ENCODE results near the gene YIPF2. TPM values are rescaled to one million over a fixed set of nuclear protein-coding genes. Genes with fewer than 3 reads are reported as not detected.
"Not testable (repeated sequence)": the region's sequence is repeated elsewhere in the genome, so short reads cannot be mapped to it uniquely, and the experiment has no call there.

Gene YIPF2
- 82.8 and 99.4 TPM in 2 replicates for total RNA-seq (2014; rRNA removed; shearing (Covaris generic))

DNA sequence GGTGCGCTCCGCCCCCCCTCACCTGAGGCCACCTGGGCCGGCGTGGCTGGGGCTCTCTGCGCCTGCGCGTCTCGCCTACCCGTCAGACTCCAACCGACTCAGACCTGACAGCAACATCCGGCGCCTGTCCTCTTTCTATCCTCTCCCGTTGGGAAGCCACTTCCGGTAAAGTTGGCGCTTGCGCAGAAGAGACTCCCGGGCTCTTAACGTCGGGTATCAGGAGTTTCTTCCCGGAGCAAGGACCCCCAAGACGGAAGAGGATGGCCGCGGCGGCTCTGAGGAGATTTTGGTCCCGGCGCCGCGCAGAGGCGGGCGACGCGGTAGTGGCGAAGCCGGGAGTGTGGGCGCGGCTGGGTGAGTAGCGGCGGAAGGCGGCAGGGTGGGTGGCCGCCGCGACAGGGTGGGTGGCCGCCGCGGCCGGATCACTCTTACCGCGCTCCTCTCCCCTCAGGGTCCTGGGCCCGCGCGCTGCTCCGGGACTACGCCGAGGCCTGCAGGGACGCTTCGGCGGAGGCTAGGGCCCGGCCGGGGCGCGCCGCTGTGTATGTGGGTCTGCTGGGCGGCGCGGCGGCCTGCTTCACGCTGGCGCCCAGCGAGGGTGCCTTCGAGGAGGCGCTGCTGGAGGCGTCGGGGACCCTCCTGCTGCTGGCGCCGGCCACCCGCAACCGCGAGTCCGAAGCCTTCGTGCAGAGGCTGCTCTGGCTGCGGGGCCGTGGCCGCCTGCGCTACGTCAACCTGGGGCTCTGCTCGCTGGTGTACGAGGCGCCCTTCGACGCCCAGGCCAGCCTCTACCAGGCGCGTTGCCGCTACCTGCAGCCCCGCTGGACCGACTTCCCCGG, at the start of gene YIPF2, which contains the start of gene TIMM29:
TSS of gene YIPF2 (minus strand) at position 77 of the 839 bp plus-strand sequence. CDS start 229 bp downstream, outside the sequence.
TSS of gene TIMM29 (plus strand) at position 249 of the 839 bp plus-strand sequence. CDS start at position 261, 12 bp downstream.
- peak; percentile 98 for DNase-seq (ENCODE audit: low read depth)

DNA sequence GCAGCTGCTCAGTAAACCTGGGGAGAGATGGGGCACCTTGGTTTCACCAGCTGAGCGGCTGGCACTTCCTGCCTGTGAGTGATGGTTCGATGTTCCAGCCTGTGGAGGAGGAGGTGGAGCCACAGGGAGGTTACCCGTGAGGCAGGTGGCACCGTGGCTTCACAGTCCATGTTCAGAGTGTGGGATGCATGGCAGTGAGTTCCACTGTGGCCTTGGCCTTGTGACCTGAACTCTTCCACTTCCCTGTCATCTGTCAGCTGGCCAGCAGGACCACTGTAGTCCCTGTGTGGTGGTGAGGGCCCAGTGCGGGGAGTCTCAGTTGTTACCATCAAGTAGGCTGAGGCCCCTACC, 49.3 kb upstream of the YIPF2 start:
- no peak for DNase-seq (ENCODE audit: low read depth)

DNA sequence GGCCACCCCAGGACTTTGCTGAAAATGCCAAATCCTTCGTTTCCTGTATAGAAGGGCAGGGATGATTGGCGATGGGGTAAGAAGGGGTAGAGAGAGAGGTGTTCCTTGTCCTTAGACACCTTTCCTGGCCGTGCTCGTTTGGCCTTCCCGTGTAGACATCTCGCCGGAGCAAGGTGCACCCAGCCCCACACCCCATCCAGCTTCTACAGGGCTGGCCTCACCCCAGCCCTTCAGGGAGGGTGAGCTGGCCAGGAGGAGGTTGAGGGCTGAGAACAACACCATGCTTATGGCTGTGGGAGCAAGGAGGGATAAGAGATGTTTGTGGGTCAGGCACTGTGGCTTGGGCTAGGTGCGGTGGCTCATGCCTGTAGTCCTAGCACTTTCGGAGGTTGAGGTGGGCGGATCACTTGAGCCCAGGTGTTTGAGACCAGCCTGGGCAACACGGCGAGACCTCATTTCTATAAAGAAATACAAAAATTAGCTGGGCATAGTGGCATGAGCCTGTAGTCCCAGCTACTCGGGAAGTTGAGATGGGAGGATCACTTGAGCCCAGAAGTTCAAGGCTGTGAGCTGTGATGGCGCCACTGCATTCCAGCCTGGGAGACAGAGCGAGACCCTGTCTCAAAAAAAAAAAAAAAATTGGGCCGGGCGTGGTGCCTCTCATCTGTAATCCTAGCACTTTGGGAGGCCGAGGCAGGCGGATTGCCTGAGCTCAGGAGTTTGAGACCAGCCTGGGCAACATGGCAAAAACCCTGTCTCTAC, 47.9 kb upstream of the YIPF2 start:
- no peak for DNase-seq (ENCODE audit: low read depth)

DNA sequence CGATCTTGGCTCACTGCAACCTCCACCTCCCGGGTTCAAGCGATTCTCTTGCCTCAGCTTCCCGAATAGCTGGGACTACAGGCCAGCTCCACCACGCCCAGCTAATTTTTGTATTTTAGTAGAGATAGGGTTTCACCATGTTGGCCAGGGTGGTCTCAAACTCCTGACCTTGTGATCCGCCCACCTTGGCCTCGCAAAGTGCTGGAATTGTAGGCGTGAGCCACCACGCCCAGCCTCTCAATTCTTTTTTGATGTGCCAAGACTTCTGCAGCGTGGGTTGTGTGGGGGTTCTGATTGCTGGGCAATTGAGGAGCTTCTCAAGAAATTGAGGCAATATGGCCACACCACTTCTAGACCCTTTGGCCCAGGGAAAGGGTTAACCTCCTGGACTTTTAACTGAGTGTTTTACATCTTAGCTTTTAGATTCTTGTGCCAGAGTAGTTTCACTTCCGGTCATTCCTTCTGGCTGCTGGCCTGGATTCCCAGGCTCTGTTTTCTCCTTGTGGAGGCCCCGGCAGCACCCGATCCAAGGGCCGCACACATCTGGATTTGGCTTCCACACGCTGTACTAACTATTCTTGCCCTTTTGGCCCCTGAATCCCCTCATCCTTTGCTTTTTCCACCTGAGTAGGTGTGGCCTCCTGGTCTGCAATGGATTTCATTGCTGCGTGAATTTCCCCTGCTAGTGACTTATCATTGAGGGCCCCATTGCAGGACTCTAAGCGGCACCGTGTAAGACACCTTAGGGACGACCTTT, 47.1 kb upstream of the YIPF2 start:
- no peak for DNase-seq (ENCODE audit: low read depth)

DNA sequence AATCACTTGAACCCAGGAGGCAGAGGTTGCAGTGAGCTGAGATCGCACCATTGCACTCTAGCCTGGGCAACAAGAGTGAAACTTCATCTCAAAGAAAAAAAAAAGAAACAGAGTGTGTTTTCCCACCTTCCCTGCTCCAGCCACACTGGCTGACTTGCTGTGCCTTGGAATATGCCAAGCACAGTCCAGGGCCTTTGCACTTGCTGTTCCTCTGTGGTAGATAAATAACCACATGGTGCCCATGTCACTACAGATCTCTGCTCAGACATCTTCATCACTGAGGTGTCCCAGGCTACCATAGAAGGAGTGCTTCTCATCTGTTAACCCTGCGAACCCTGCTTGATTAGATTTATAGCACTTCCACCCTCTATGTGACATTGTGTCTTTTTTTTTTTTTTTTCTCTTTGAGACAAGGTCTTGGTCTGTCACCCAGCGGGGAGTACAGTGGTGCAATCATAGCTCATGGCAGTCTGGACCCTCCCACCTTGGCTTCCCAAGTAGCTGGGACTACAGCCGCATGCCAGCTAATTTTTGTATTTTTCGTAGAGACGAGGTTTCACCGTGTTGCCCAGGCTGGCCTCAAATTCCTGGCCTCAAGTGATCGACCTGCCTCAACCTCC, 42.8 kb upstream of the YIPF2 start:
- DNase-seq (ENCODE audit: low read depth), result no peak

DNA sequence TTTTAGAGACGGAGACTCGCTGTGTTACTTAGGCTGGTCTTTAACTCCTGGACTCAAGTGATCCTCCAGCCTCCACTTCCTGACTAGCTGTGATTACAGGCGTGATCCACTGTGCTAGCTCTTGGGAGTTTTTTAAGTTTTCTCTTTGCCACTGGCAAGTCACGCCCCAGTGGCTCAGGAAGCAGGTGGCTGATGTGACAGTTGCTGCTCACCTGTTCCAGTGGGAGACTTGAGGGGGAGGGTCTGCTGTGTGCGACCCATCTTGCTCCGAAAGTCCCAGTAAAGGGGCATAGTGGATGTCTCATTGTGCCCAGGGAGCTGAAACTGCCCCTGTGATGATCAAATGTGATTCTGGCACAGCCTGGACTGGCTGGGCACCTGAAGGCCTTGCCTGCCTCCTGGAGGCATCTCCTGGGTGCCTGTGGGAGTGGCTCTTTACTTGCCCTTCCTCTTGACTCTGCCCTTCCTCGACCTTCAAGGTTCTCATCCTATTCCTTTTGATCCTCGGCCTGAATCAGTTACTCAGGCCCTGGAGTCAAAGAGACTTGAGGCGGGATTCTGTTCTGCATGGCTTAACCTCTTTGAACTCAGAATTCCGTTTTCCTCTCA, 40.2 kb upstream of the YIPF2 start:
- no peak for DNase-seq (ENCODE audit: low read depth)

DNA sequence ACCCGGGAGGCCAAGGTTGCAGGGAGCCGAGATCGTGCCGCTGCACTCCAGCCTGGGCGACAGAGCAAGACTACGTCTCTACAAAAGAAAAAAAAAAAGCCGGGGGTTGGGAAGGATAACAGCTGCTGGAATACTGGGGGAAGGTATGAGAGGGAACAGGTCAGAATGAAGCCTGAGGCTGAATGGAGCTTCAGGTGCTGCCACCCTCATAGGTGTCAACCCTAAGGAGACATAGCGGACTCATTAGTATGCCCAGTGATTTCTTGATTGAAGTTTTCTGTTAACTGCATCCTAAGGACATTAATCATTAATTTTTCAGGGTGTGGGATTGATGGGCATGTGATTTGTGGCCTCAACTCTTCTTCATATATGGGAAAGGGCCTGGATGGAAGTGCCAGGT, 38.4 kb upstream of the YIPF2 start:
- no peak for DNase-seq (ENCODE audit: low read depth)

DNA sequence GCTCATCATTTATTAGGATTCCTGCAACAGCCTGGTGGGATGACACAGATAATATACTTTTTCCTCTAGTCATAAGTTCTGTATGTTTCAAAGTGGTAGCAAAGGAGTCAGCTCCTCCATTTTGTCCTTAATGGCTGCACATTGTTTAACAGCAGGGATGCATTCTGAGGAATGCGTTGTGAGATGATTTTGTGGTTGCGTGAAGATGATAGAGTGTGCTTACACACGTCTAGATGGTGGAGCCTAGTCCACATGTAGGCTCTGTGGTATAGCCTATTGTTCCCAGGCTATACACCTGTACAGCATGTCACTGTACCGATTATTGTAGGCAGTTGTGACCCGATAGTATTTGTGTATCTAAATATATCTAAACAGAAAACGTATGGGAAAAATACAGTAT, 37.0 kb upstream of the YIPF2 start:
- no peak for DNase-seq (ENCODE audit: low read depth)

DNA sequence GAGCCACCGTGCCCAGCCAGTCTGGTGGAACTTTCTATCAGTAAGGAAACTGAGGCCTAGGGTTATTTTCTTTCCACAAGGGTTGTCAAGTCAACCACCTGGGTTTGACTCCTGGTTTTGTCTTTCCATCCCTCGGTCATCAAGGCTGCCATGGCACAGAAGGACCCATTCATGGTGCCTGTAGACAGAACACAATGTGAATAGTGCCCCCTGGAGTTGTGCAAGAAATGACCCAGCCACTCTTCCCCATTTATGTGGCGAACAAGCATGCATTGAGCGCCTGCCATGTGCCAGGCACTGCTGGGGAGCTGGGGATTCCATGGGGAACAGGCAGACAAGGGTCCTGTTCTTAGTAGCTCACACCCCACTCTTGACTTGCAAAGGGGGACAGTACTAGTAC, 36.5 kb upstream of the YIPF2 start:
- no peak for DNase-seq (ENCODE audit: low read depth)

DNA sequence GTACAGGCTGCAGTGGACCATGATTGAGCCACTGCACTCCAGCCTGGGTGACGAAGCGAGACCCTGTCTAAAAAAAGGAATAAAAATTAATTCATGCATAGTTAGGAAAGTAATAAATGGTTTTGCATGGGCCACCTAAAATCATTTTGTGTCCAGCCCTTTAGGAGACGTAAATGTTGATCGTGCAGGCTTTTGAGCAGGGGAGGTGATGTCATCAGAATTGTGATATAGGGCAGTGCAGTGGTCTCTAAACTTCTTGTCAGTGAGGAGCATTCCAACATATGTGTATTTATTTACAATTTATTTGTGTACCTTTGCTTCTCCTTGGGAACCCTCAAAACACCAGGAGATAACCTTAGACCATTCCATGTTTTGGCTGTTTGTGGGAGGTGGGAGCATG, 35.4 kb upstream of the YIPF2 start:
- DNase-seq (ENCODE audit: low read depth), result no peak

DNA sequence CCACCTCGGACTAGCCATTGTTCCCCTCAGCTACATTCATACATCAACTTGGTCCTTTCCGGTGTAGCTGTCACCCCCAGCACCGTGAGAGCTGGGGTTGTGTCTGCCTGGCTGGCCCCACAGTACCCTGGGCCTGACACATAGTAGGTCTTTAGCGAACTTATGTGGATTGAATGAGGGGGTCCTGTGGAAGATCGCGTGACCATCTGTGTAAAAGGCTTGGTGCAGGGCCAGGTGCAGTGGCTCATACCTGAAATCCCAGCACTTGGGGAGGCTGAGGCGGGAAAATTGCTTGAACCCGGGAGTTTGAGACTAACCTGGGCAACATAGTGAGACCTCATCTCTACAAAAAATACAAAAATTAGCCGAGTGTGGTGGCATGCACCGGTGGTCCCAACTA, 34.4 kb upstream of the YIPF2 start:
- no peak for DNase-seq (ENCODE audit: low read depth)

DNA sequence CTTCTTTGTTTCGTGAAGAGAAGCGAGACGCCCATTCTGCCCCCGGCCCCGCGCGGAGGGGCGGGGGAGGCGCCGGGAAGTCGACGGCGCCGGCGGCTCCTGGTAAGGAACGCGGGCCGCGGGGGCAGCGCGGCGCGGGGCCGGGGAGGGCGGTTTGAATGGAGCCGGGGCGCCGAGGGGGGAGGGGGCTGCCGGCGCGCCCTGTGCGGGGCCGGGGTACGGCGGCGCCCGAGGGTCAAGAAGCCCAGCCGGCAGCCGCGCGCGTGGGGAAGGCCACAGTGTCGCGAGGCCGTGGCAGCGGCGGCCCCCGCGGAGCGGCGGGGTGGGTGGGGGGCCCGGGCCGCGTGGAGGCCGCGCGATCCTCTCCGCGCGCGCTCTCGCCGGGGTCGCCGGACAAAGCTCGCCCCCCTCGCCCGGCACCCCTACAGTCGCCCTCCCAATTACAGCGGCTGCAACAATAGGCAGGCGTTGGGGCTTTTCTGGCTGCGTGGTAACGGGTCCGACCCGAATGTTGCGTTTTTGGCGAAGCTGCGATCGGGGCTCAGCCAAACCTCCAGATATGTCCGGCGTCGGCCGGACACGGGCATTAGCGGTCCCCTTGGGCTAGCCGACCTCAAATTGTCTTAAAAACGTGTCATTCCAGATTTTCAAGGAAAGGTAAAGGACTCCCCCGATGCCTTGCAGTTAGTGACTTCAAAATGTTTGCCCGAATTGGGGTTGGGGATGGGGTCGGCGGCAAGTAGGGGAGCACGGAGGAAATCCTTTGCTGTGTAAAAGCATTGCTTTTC, 32.8 kb upstream of the YIPF2 start:
- peak; percentile 33 for DNase-seq (ENCODE audit: low read depth)

DNA sequence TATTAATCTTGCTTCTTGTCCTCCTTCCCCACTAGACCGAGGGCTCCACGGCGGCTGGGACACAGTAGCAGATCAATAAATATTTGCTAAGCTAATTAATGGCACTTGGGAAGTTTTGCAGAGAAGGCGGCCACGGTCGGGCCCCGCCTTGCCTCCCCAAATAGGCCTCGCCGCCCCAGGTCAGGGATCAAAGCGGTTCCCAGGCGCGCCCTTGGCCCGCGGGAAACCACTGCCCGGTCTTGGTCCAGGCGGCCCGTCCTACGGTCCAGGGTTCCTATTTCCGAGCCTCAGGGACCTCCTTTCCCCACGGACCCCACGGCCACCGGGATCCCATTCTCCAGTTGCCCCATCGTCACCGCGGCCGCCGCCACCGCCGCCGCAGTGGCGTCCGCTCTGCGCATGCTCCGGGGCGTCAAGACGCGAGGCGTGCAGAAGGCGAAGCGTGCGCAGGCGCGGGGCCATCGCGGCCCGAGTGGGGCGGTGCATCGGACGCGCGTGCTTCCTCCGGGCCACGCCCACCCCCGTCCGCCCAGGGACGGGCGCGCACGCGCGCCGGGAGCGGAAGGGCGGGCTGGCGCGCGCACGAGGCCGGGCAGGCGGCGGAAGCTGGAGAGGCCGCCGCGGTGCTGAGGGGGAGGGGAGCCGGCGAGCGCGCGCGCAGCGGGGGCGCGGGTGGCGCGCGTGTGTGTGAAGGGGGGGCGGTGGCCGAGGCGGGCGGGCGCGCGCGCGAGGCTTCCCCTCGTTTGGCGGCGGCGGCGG, 32.1 kb upstream of the YIPF2 start, which contains the start of gene SMARCA4:
TSS of gene SMARCA4 (plus strand) at position 717 of the 759 bp plus-strand sequence. CDS start 23,122 bp downstream, outside the sequence.
- DNase-seq (ENCODE audit: low read depth), result peak; percentile 94

DNA sequence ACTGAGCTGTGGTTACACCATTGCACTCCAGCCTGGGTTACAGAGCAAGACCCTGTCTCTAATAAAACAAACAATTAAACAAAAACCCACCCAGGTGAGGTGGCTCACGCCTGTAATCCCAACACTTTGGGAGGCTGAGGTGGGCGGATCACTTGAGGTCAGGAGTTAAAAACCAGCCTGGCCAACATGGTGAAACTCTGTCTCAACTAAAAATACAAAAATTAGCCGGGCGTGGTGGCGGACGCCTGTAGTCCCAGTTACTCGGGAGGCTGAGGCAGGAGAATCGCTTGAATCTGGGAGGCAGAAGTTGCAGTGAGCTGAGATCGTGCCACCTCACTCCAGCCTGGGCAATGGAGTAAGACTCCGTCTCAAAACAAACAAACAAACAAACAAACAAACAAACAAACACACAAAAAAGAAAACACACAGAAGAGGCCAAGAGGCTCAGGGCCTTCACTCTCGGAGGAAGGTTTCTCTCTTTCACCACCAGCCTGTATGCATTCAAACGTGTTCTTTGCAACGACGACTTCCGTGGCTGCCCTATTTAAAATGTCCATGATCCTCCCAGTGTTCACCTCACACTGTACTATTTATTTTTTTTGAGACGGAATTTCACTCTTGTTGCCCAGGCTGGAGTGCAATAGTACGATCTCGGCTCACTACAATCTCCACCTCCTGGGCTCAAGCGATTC, 31.0 kb upstream of the YIPF2 start:
- not testable (repeated sequence) for DNase-seq (ENCODE audit: low read depth)

DNA sequence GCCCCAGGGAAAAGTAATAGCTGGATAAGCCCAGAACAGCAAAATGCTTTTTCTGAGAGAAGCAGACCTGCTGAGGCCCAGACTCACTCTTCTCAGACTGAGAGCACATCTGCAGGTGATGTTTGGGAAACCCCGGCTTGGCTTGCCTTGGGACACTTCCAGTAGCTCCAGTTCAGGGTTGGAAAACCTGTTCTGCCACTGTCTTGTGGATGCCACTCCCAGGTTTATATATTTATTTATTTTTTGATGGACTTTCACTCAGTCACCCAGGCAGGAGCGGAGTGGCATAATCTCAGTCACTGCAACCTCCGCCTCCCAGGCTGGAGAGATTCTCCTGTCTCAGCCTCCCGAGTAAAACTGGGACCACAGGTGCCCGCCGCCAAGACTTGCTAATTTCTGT, 24.4 kb upstream of the YIPF2 start:
- no peak for DNase-seq (ENCODE audit: low read depth)

DNA sequence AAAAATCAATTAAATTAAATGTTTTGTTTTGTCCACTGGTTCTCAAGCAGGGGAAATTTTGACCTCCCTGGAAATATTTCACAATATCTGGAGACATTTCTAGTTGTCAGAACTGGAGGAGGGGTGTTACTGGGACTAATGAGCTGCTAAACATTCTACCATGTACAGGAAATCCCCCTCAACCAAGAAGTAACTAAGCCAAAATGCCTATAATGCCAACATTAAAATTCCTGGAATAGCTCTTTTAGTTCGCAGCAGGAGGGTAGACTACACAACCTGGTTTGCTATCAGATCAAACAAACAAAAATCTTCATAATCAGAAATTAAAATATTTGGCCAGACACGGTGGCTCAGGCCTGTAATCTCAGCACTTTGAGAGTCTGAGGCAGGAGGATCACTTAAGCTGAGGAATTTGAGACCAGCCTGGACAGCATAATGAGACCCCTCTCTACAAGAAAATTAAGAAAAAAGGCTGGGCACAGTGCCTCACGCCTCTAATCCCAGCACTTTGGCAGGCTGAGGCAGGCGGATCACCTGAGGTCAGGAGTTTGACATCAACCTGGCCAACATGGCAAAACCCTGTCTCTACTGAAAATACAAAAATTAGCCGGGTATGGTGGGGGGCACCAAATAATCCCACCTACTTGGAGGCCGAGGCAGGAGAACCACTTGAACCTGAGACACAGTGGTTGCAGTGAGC, 18.7 kb upstream of the YIPF2 start:
- peak; percentile 36 for DNase-seq (ENCODE audit: low read depth)

DNA sequence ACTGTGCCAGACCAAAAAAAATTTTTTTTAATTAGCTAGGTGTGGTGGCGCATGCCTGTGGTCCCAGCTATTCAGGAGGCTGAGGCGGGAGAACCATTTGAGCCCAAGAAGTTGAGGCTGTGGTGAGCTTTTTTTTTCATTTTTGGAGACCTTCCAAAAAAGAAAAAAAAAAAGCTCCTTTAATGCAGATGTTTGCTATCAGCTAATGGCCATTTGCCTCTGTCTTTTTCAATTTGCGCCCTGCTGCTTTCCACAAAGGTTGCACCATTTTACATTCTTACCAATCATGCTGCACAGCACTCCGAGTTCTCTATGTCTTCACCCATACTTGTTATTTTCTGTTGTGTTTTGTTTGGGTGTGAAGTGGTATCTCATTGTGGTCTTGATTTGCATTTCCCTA, 16.8 kb upstream of the YIPF2 start:
- DNase-seq (ENCODE audit: low read depth), result no peak

DNA sequence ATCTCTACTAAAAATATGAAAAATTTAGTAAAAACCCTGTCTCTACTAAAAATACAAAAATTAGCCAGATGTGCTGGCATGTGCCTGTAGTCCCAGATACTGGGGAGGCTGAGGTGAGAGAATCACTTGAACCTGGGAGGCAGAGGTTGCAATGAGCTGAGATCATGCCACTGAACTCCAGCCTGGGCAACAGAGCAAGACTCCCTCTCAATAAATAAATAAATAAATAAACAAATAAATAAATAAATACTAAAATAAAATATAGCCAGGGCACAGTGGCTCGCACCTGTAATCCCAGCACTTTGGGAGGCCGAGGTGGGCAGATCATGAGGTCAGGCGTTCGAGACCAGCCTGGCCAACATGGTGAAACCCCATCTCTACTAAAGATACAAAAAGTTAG, 15.0 kb upstream of the YIPF2 start:
- DNase-seq (ENCODE audit: low read depth), result not testable (repeated sequence)
